RWPE1 (cell line): ENCODE measurements around the gene NSMF.

Experiments
- CTCF ChIA-PET: fragments of 350-600 bp; sonication (Branson Sonifier 250); formaldehyde crosslinking; extraction: SDS; loops from one replicate; lab custom pipeline; 2021; lab: Yijun Ruan, JAX
- POLR2A ChIA-PET: fragments of 400-600 bp; formaldehyde crosslinking; extraction: SDS; loops from one replicate; lab custom pipeline; 2020; ENCODE audit warnings: antibody characterized with exemption; ENCODE audit not compliant: low non-redundant PET; lab: Yijun Ruan, JAX
- DNase-seq: peaks from one replicate; pipeline ENCODE4 v3.0.0; 2012; ENCODE audit warnings: low spot score
- H3K27ac ChIP-seq: fragments of 450-650 bp; 2 replicates; pipeline ENCODE4 v1.5.1; 2017
- CTCF ChIP-seq: fragments of 450-650 bp; conservative IDR thresholded peaks from 2 replicates; pipeline ENCODE4 v1.5.1; 2017; ENCODE audit warnings: low read depth, mild to moderate bottlenecking

NSMF gene

GRCh38 chr9:137407590-137408300, 51.4 kb downstream of the NSMF start:
- POLR2A ChIA-PET = no interaction called here
- DNase-seq = no peak
- CTCF ChIA-PET = interaction anchor here (0.7 to 2.0 kb wide), 2 partner anchors 15 to 104 kb away, joined by 5 to 10 read pairs; partner anchors contain the start of genes EXD3 and NOXA1
- no peak for TF ChIP-seq CTCF
- peak overlapping the region; percentile 93; the same call in 1 of the 2 replicates for H3K27ac ChIP-seq

GRCh38 chr9:137406876-137407589, 52.1 kb downstream of the NSMF start:
- peak; percentile 53 for DNase-seq
- peak; percentile 89 for TF ChIP-seq CTCF
- ChIA-PET POLR2A (no interaction called here), CTCF (interaction anchor here (0.7 kb wide), 1 partner anchor 103 kb away, joined by 5 read pairs; no protein-coding TSS in a partner anchor)
- H3K27ac ChIP-seq = no peak overlapping the region

GRCh38 chr9:137406085-137406760, 52.9 kb downstream of the NSMF start:
- no peak for TF ChIP-seq CTCF
- ChIA-PET CTCF (no interaction called here), POLR2A (interaction anchor here (0.6 kb wide), 1 partner anchor 31 kb away, joined by 5 read pairs; no protein-coding TSS in a partner anchor)
- no peak overlapping the region for H3K27ac ChIP-seq
- no peak for DNase-seq

DNA sequence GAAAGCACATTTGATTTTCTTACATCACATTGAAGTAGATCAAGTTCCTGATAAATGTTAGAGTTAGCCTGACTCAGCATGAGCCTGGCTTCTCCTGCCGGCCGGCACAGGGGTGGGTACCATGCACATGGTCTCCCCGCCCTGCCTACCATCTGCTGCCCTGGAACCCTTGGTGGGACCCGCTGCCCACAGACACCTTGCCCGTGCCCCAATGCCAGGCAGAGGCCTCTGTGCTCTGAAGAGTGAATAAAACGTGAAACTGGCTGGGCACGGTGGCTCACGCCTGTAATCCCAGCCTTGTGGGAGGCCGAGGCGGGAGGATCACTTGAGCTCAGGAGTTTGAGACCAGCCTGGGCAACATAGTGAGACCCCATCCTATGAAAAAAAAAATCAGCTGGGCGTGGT, 53.5 kb downstream of the NSMF start:
- DNase-seq = no peak
- ChIA-PET POLR2A (interaction anchor here (0.6 kb wide), 1 partner anchor 31 kb away, joined by 5 read pairs; no protein-coding TSS in a partner anchor), CTCF (no interaction called here)
- no peak overlapping the region for H3K27ac ChIP-seq
- TF ChIP-seq CTCF = no peak

DNA sequence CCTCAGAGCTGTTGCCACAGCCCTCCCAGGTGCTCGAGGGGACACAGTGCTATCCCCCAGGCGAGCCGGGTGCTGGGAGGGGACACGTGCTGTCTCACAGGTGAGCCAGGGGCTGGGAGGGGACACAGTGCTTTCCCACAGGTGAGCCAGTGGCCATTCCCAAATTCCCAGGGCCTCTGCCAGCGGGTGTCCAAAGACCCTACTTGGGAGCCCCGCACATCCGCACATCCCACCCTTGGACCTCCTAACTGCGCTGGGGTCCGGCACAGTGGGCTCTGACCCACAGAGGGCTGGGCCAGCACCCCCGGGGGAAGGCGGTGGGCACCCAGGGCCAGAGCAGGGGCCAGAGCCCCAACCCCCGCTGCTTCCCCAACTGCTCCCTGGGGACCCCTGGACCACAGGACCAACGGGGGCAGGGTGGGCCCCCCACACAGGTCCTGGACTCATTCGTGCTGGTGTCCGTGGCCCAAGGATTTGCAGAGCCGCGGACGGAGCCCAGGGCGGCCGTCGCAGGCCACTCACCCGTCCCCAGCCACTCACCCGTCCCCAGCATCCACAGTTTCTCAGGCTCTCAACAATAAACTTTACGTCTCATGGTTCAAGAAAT, 54.1 kb downstream of the NSMF start:
- no peak overlapping the region for H3K27ac ChIP-seq
- ChIA-PET POLR2A (no interaction called here), CTCF (interaction anchor here (0.7 kb wide), 1 partner anchor 118 kb away, joined by 4 read pairs; no protein-coding TSS in a partner anchor)
- no peak for TF ChIP-seq CTCF
- DNase-seq = no peak

GRCh38 chr9:137403269-137403668, 55.9 kb downstream of the NSMF start:
- no peak overlapping the region for H3K27ac ChIP-seq
- POLR2A ChIA-PET = no interaction called here
- CTCF ChIA-PET = no interaction called here
- DNase-seq = no peak
- TF ChIP-seq CTCF = no peak
